HCT116 (cell line): ENCODE measurements around the gene ADGRV1. TPM values are rescaled to one million over a fixed set of nuclear protein-coding genes. Genes with fewer than 3 reads are reported as not detected.

Experiments used
- ATAC-seq: fragments of 200-7000 bp; cut with Tn5 transposase; 2 replicates; pipeline ENCODE4 v1.9.1; 2020; ENCODE audit warnings: mild to moderate bottlenecking, moderate library complexity
- BruUV-seq: library from RNA; stranded (reverse); fragments of 400-500 nt; replicated peaks from 2 replicates; lab custom pipeline; 2021; lab: Mats Ljungman, UMichigan
- CTCF ChIA-PET: fragments of 300-600 bp; sonication (Branson Sonifier 250); formaldehyde crosslinking; loops from one replicate; lab custom pipeline; 2021; ENCODE audit warnings: antibody characterized with exemption; lab: Charles Lee
- POLR2A ChIA-PET: fragments of 300-600, 350-600 bp; sonication (Branson Sonifier 250); formaldehyde crosslinking; loops from one replicate; lab custom pipeline; 2021; ENCODE audit warnings: antibody characterized with exemption; lab: Charles Lee
- RAD21 ChIA-PET, 2 experiments: fragments of 300-600 bp; sonication (Branson Sonifier 250); formaldehyde crosslinking; loops; one replicate each; lab custom pipeline; 2023; ENCODE audit warnings: low total read pairs in 2 of 2; ENCODE audit not compliant: uncharacterized antibody in 2 of 2, unreplicated experiment in 2 of 2, low non-redundant PET in 1 of 2; lab: Charles Lee
- DNase-seq: peaks from one replicate; pipeline ENCODE4 v3.0.0-alpha.2; 2010; ENCODE audit warnings: low read depth, low spot score
- H2AFZ ChIP-seq: fragments of 200-600 bp; shearing (Covaris generic), sonication (generic); 2 replicates; pipeline ENCODE4 v1.6.1; 2017; ENCODE audit warnings: low read depth, mixed run types, mixed read lengths, antibody characterized with exemption, low read length; ENCODE audit not compliant: poor library complexity, severe bottlenecking
- H3K27ac ChIP-seq: 2 replicates; pipeline ENCODE4 v1.5.1; 2012; ENCODE audit warnings: low read depth, low read length
- H3K27me3 ChIP-seq: fragments of 200-600 bp; sonication (generic); 2 replicates; pipeline ENCODE4 v1.6.1; 2016; ENCODE audit warnings: mixed run types, low read length, mixed read lengths; ENCODE audit not compliant: insufficient read depth
- H3K36me3 ChIP-seq, 2 experiments: fragments of 200-500 bp in 1 of 2; fragments of 200-600 bp in 1 of 2; sonication (Bioruptor generic) in 1 of 2; sonication (generic) in 1 of 2; 2 replicates each; pipeline versions ENCODE4 v1.5.1 to v1.6.1; 2014 to 2016; ENCODE audit warnings: low read length in 2 of 2, inconsistent platforms in 1 of 2, mixed read lengths in 1 of 2, mixed run types in 1 of 2; ENCODE audit not compliant: insufficient read depth in 2 of 2, control insufficient read depth in 1 of 2
- H3K4me1 ChIP-seq, 2 experiments: fragments of 200-600 bp in 1 of 2; sonication (generic) in 1 of 2; 2 replicates each; pipeline versions ENCODE4 v1.5.1 to v1.6.1; 2012 to 2017; ENCODE audit warnings: low read length in 2 of 2, inconsistent platforms in 1 of 2, mild to moderate bottlenecking in 1 of 2, mixed read lengths in 1 of 2, mixed run types in 1 of 2, moderate library complexity in 1 of 2; ENCODE audit not compliant: insufficient read depth in 2 of 2, control insufficient read depth in 1 of 2
- H3K4me2 ChIP-seq: fragments of 200-600 bp; sonication (generic); 2 replicates; pipeline ENCODE4 v1.6.1; 2017; ENCODE audit warnings: mixed run types, low read length, mixed read lengths
- H3K4me3 ChIP-seq, 2 experiments: fragments of 200-600 bp in 1 of 2; sonication (generic) in 1 of 2; replicated peaks in 1 of 2; 2 replicates each; pipeline ENCODE4 v1.5.1; 2011 to 2016; ENCODE audit warnings: low read length in 2 of 2, control low read depth in 1 of 2, low read depth in 1 of 2, mild to moderate bottlenecking in 1 of 2, mixed read lengths in 1 of 2, mixed run types in 1 of 2
- H3K79me2 ChIP-seq: fragments of 200-600 bp; sonication (generic); 2 replicates; pipeline ENCODE4 v1.6.1; 2017; ENCODE audit warnings: mild to moderate bottlenecking, mixed run types, low read length, moderate library complexity, mixed read lengths; ENCODE audit not compliant: insufficient read depth
- H3K9ac ChIP-seq: fragments of 200-600 bp; sonication (generic); 2 replicates; pipeline ENCODE4 v1.6.1; 2016; ENCODE audit warnings: low read length, mixed read lengths
- H3K9me2 ChIP-seq: fragments of 200-600 bp; sonication (generic), shearing (Covaris generic); 2 replicates; pipeline ENCODE4 v1.6.1; 2017; ENCODE audit warnings: mixed run types, mild to moderate bottlenecking, moderate library complexity; ENCODE audit not compliant: insufficient read depth
- H3K9me3 ChIP-seq, 2 experiments: fragments of 200-500 bp in 1 of 2; fragments of 200-600 bp in 1 of 2; sonication (Bioruptor generic) in 1 of 2; sonication (generic) in 1 of 2; 2 replicates each; pipeline ENCODE4 v1.6.1; 2014 to 2017; ENCODE audit warnings: low read length in 2 of 2, mixed read lengths in 2 of 2, inconsistent platforms in 1 of 2, low read depth in 1 of 2, mild to moderate bottlenecking in 1 of 2, mixed run types in 1 of 2, moderate library complexity in 1 of 2; ENCODE audit not compliant: control insufficient read depth in 1 of 2, insufficient read depth in 1 of 2
- H4K20me1 ChIP-seq: fragments of 200-600 bp; sonication (generic), shearing (Covaris generic); 2 replicates; pipeline ENCODE4 v1.6.1; 2017; ENCODE audit warnings: mixed run types, mild to moderate bottlenecking, moderate library complexity; ENCODE audit not compliant: insufficient read depth
- CBX3 ChIP-seq: IDR thresholded peaks from 2 replicates; pipeline ENCODE4 v1.6.1; 2012; ENCODE audit warnings: low read depth
- CTCF ChIP-seq, 3 experiments: fragments of 200-600 bp in 1 of 3; sonication (generic) in 1 of 3; IDR thresholded peaks in 2 of 3; conservative IDR thresholded peaks in 1 of 3; 2 replicates each; pipeline ENCODE4 v1.5.1; 2012 to 2017; ENCODE audit warnings: low read depth in 2 of 3, low read length in 2 of 3, antibody characterized with exemption in 1 of 3, borderline replicate concordance in 1 of 3, control low read depth in 1 of 3, mild to moderate bottlenecking in 1 of 3, mixed read lengths in 1 of 3, mixed run types in 1 of 3, moderate library complexity in 1 of 3; ENCODE audit not compliant: insufficient read depth in 1 of 3
- POLR2AphosphoS5 ChIP-seq: IDR thresholded peaks from 2 replicates; pipeline ENCODE4 v1.6.1; 2011; ENCODE audit warnings: mild to moderate bottlenecking, low read depth, low read length, moderate library complexity
- SRF ChIP-seq: IDR thresholded peaks from 2 replicates; pipeline ENCODE4 v1.6.1; 2012; ENCODE audit warnings: low read depth
- TCF7L2 ChIP-seq: IDR thresholded peaks from 2 replicates; pipeline ENCODE4 v1.7.0; 2011; ENCODE audit warnings: borderline replicate concordance, inconsistent platforms; ENCODE audit not compliant: insufficient read depth, insufficient read length; ENCODE audit errors: extremely low read depth
- ZBTB33 ChIP-seq: IDR thresholded peaks from 2 replicates; pipeline ENCODE4 v1.6.1; 2011; ENCODE audit warnings: mild to moderate bottlenecking, low read length, moderate library complexity; ENCODE audit not compliant: insufficient replicate concordance; ENCODE audit errors: extremely low read depth
- intact Hi-C: fragments of 100-400 bp; cut with micrococcal nuclease; formaldehyde crosslinking; loops from 2 replicates; pipeline ENCODE4 v1.10.0; 2022
- total RNA-seq: library from RNA; stranded (reverse); gene quantifications from one replicate; pipeline ENCODE4 v1.2.1, GENCODE V29; 2021; ENCODE audit not compliant: unreplicated experiment
- TF ChIP-seq, protein P1 (sequence below): IDR thresholded peaks from 2 replicates; pipeline ENCODE4 v1.6.1; 2012; ENCODE audit warnings: low read depth
- TF ChIP-seq, protein P2 (sequence below): IDR thresholded peaks from 2 replicates; pipeline ENCODE4 v1.6.1; 2012

Gene ADGRV1
- total RNA-seq, 1 experiment from 2014 or later = 6.0 TPM

GRCh38 chr5:90909101-90909503 lies 350.5 kb downstream of the ADGRV1 start:
- ATAC-seq = no peak
- Histone ChIP-seq H2AFZ (no peak overlapping the region), H3K9ac (no peak overlapping the region), H3K79me2 (no peaks in the 10 kb centered on the region), H3K27ac (no peak overlapping the region), H3K4me3 (no peak overlapping the region), H3K4me2 (no peak overlapping the region), H3K4me1 (no peaks in the 10 kb centered on the region), H3K36me3 (no peaks in the 10 kb centered on the region), H3K9me3 (no peaks in the 10 kb centered on the region), H3K9me2 (no peaks in the 10 kb centered on the region), H3K27me3 (no peaks in the 10 kb centered on the region), H4K20me1 (no peaks in the 10 kb centered on the region)
- ChIA-PET RAD21 (no interaction called here), CTCF (no interaction called here), POLR2A (no interaction called here)
- intact Hi-C loops = no loop called here
- BruUV-seq = no TSS peak
- no peak for TF ChIP-seq TCF7L2
- DNase-seq = no peak

GRCh38 chr5:90909940-90910339 lies 351.3 kb downstream of the ADGRV1 start:
- Histone ChIP-seq H3K27me3 (no peaks in the 10 kb centered on the region), H3K9me2 (no peaks in the 10 kb centered on the region), H3K36me3 (no peaks in the 10 kb centered on the region), H3K27ac (no peak overlapping the region), H3K9ac (no peak overlapping the region), H3K4me1 (no peaks in the 10 kb centered on the region), H4K20me1 (no peaks in the 10 kb centered on the region), H2AFZ (no peak overlapping the region), H3K4me3 (no peak overlapping the region), H3K79me2 (no peaks in the 10 kb centered on the region), H3K4me2 (no peak overlapping the region), H3K9me3 (no peaks in the 10 kb centered on the region)
- ChIA-PET POLR2A (no interaction called here), CTCF (no interaction called here), RAD21 (no interaction called here)
- no TSS peak for BruUV-seq
- intact Hi-C loops = no loop called here
- ATAC-seq (no peak), DNase-seq (no peak)
- TF ChIP-seq CTCF (IDR thresholded peaks at IDR 0.05 in 2 of 3, conservative IDR thresholded peaks at IDR 0.05 in 1 of 3; ENCODE audit: borderline replicate concordance in 1 of 3, insufficient read depth in 1 of 3, low read depth in 2 of 3, low read length in 2 of 3) = no peak
- no peak for TF ChIP-seq ZBTB33
- no peak for TF ChIP-seq CBX3
- TF ChIP-seq TCF7L2 = no peak
- TF ChIP-seq POLR2AphosphoS5 = no peak
- no peak for TF ChIP-seq SRF
- TF ChIP-seq, protein P1, sequence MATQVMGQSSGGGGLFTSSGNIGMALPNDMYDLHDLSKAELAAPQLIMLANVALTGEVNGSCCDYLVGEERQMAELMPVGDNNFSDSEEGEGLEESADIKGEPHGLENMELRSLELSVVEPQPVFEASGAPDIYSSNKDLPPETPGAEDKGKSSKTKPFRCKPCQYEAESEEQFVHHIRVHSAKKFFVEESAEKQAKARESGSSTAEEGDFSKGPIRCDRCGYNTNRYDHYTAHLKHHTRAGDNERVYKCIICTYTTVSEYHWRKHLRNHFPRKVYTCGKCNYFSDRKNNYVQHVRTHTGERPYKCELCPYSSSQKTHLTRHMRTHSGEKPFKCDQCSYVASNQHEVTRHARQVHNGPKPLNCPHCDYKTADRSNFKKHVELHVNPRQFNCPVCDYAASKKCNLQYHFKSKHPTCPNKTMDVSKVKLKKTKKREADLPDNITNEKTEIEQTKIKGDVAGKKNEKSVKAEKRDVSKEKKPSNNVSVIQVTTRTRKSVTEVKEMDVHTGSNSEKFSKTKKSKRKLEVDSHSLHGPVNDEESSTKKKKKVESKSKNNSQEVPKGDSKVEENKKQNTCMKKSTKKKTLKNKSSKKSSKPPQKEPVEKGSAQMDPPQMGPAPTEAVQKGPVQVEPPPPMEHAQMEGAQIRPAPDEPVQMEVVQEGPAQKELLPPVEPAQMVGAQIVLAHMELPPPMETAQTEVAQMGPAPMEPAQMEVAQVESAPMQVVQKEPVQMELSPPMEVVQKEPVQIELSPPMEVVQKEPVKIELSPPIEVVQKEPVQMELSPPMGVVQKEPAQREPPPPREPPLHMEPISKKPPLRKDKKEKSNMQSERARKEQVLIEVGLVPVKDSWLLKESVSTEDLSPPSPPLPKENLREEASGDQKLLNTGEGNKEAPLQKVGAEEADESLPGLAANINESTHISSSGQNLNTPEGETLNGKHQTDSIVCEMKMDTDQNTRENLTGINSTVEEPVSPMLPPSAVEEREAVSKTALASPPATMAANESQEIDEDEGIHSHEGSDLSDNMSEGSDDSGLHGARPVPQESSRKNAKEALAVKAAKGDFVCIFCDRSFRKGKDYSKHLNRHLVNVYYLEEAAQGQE = no peak
- TF ChIP-seq, protein P2, sequence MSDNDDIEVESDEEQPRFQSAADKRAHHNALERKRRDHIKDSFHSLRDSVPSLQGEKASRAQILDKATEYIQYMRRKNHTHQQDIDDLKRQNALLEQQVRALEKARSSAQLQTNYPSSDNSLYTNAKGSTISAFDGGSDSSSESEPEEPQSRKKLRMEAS = no peak
